NOMO-1 treated with dmso at 0.1 percent for 144 hours (cell line): ENCODE results near the gene YDJC.
"Not testable (repeated sequence)": the region's sequence is repeated elsewhere in the genome, so short reads cannot be mapped to it uniquely, and the experiment has no call there.

Experiments used
- DNase-seq: peaks from one replicate; lab custom pipeline; 2025; ENCODE audit not compliant: unreplicated experiment; lab: John Stamatoyannopoulos, UW

YDJC gene

DNA sequence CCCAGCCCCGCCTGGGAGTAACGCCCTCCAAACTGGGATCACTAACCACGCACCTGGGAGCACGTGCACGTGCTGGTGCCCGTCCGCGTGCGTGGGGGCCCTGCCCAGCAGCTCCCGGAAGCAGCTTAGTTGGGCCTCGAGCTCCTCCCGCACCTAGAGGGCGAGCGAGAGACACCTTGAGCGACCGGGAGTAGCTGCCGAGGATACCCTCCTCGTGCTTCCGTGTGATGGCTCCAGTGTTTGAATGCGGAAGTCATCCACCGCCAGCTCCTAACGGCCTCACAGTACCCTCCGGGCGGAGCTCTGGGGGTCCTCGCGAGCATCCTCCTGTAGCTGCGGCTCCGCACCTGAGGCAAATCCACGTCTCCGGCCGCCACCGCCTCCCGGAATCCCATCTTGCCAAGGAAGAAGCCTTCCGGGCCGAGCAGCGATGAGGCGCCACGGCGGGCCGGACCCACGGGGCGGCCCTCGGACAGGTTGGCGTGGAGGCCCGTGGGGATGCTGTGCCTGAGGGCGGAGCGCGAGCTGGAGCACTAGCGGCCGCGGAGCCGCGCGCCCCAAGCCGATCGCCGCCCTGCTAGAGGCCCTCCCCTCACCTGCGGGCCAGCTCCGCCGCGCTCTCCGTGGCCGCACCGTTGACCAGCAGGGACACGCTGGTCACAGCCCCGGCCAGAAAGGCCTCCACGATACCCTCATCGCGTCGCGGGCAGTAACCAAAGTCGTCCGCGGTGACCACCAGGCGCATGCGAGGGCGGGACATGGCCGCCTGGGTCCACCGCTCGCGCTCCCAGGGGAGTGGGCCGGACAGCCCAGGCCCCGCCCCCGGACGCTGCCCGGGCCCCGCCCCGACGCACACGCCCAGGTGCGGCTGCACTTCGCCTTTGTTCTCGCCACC lies at the start of gene YDJC:
Gene YDJC, minus strand, starts transcription at position 768 of the 895 bp plus-strand sequence. Its CDS starts 8 bp downstream, at position 760.
- peak; percentile 97 for DNase-seq

GRCh38 chr22:21679383-21679782 lies 49.6 kb upstream of the YDJC start:
- no peak for DNase-seq

- not testable (repeated sequence) for DNase-seq
Measured at GRCh38 chr22:21678842-21679241, 49.0 kb upstream of the YDJC start.

DNA sequence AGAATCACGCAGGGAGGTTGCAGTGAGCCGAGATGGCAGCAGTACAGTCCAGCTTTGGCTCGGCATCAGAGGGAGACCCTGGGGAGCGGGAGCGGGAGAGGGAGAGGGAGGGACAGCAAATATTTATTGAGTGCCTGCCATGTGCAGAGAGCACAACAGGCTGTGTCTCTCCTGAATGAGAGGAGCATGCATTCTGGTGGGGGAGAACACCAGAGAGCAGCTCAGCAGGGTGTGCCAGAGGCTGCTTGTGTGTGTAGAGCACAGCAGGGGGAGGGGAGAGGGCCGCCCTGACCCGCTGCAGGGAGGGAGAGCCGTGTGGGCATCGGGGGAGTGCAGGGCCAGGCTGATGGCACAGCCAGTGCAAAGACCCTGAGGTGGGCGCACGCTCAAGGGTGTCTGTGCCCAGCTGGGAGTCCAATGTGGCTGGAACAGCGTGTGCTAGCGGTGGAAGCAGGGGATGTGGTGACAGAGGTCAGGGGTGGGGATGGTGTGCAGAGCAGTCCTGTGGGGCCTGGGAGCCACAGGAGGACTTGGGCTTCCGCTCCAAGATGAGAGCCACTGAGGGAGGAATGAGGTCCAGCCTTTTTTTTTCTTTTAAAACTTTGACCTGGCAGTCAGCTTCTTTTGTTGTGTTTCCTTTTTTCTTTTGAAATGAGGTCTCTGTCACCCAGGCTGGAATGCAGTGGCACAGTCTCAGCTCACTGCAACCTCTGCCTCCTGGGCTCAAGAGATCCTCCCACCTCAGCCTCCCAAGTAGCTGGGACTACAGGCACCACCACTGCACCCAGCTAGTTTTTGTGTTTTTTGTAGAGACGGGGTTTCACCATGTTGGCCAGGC lies 48.0 kb upstream of the YDJC start:
- no peak for DNase-seq

- DNase-seq: no peak
Measured at GRCh38 chr22:21674638-21675245, 44.9 kb upstream of the YDJC start.

GRCh38 chr22:21673534-21674321 lies 43.9 kb upstream of the YDJC start:
- DNase-seq: no peak

DNA sequence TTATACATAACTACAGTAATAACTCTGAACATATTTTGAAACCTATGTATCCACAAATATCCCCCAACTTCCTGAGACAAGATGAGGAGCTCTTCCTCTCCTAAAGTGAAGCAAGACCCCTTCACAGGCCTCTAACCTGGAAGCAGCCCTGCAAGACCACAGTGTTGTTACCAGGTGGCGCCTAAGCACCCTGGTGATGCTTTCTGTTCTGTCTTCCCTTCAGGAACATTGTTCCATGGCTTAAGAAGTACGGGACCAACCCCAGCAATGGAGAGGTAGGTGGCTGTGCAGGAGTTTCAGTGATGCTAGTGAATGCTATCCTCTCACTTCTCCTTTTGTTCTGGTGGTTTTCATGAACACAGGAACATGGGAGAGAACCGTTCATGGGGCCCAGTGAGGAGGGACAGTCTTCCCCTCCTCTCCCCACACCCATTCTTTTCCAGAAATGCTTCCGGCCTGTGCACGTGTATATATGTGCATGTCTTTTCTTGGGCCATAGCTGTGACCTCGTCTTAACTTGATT lies 42.3 kb upstream of the YDJC start:
- DNase-seq: peak; percentile 24

GRCh38 chr22:21669026-21669425 lies 39.2 kb upstream of the YDJC start:
- DNase-seq: no peak

DNA sequence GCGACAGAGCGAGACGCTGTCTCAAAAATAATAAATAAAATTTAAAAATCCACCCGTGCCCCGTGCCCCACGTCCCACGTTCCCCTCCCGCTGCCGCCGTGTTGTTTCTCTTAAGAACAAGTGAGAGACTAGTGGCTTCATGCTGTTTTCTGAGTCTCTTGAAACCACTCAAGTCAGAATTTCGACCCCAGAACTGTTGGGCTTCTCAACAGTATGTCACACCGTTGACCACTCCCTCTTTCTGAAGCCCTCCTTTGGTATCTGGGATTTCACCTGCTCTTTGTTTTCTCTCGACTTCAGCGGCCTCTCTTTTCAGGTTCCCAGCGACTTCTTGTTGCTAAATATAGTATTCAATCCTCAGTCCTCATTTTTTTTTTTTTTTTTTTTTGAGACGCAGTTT lies 37.0 kb upstream of the YDJC start:
- DNase-seq: no peak

- no peak for DNase-seq
Measured at GRCh38 chr22:21665047-21665851, 35.4 kb upstream of the YDJC start.

- no peak for DNase-seq
Measured at GRCh38 chr22:21663738-21664137, 33.9 kb upstream of the YDJC start.

- DNase-seq: no peak
Measured at GRCh38 chr22:21661991-21662390, 32.2 kb upstream of the YDJC start.

DNA sequence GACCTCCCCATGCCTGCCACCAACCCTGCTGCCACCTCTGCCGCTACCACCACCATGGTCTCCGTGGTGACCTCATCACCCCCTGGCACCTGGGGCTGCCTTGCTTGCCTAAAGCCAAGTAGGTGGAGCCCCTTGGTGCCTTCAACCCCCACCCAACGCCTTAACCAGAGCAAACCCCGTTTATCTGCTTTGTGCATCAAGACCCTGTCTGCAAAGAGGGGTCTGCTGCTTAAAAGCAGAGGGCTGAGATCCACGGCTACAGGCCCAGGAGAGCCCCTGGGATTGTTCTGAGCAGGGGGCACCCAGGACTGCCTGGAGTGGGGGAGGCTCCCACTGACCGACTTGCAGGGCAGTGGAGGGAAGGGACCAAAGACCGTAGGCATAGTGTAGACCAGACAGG lies 31.1 kb upstream of the YDJC start:
- DNase-seq: no peak

GRCh38 chr22:21659864-21660525 lies 30.2 kb upstream of the YDJC start:
- no peak for DNase-seq

DNA sequence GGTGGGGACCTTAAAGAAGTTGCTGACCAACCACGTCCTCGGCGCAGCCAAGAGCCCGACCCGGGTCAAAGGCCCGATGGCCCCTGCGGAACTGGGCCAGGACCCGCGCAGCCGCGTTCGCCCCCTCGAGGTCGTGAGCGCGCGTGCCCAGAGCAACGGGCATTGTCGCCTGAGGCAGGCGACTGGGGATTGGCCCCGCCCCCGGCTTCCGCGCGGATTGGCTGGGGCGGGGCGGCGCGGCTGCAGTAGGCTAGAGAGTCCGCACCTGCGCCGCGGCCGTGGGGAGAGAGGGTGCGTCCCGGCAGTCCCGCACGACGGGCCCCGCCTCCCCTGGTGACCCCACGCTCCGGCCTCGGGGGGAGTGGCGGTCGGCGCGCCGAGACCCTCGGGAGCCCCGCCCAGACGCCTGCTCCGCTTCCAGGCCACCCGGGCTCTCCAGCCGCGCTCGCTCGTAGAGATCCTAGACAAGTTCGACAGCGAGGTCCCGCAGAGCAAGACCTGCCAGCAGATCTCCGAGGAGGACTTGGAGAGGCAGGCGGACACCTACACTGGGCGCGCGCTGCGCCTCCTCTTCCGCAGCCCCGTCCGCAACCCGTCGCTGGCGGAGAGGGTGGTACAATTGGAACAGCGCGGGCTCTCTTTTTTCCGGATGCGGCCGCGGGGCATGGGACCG lies 27.7 kb upstream of the YDJC start:
- DNase-seq: peak; percentile 81

DNA sequence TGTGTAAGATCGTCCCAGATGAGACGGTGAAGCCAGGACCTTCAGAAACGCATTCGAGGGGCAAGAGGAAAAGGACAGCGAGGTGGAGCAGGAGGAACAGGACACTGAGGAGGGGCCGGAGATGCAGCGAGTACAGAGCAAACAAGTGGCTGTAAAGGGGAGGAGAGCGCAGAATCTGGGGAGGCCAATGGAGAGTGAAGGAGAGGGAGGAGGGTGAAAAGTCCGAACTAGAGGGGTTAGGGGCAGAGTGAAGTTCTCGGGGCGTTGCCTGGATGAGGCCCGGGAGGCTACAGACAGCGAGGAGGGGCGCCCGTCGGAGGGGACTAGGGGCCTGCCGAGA lies 27.2 kb upstream of the YDJC start:
- DNase-seq: no peak

GRCh38 chr22:21652547-21653545 lies 23.0 kb upstream of the YDJC start:
- DNase-seq: no peak
